ENCODE results near the gene EXOSC9. TPM values are rescaled to one million over a fixed set of nuclear protein-coding genes. Genes with fewer than 3 reads are reported as not detected.

EXOSC9 gene
- total RNA-seq, 1 donor from 2014 or later = 10.6 TPM

- H3K9me3 ChIP-seq = no peaks in the 10 kb centered on the region
- TF ChIP-seq CTCF (IDR thresholded peaks at IDR 0.05) (no peak), POLR2A (IDR thresholded peaks at IDR 0.05) (no peak), POLR2AphosphoS5 (IDR thresholded peaks at IDR 0.05; ENCODE audit: insufficient read depth in 1 of 2, low read depth in 1 of 2) (no peak)
- intact Hi-C loops (cut with DNase I) = no loop called here
These were observed 22.0 kb upstream of the EXOSC9 start for GRCh38 chr4:121778991-121779628.

GRCh38 chr4:121783210-121783609 lies 17.9 kb upstream of the EXOSC9 start:
- no peaks in the 10 kb centered on the region for H3K27me3 ChIP-seq
- DNase-seq (ENCODE audit: extremely low spot score in 2 of 2) = no peak
- no peaks in the 10 kb centered on the region for H3K36me3 ChIP-seq
- no peak overlapping the region for H3K27ac ChIP-seq
- TF ChIP-seq POLR2A (IDR thresholded peaks at IDR 0.05) = no peak
- TF ChIP-seq CTCF (IDR thresholded peaks at IDR 0.05) = no peak
- no peak for TF ChIP-seq POLR2AphosphoS5 (IDR thresholded peaks at IDR 0.05; ENCODE audit: insufficient read depth in 1 of 2, low read depth in 1 of 2)
- no peak overlapping the region for H3K4me3 ChIP-seq
- intact Hi-C loops (cut with DNase I) = no loop called here
- H3K4me1 ChIP-seq = no peaks in the 10 kb centered on the region
- H3K9me3 ChIP-seq = no peaks in the 10 kb centered on the region

More at GRCh38 chr4:121778991-121779628, 22.0 kb upstream of the EXOSC9 start:
- Histone ChIP-seq H3K4me1 (no peaks in the 10 kb centered on the region), H3K4me3 (no peak overlapping the region), H3K27ac (no peak overlapping the region), H3K27me3 (no peaks in the 10 kb centered on the region), H3K36me3 (no peaks in the 10 kb centered on the region)
- no peak for DNase-seq (ENCODE audit: extremely low spot score in 2 of 2)

- intact Hi-C loops (cut with DNase I) = no loop called here
- Histone ChIP-seq H3K27ac (no peak overlapping the region), H3K36me3 (no peaks in the 10 kb centered on the region), H3K4me1 (no peaks in the 10 kb centered on the region), H3K27me3 (no peaks in the 10 kb centered on the region), H3K9me3 (no peaks in the 10 kb centered on the region), H3K4me3 (no peak overlapping the region)
- no peak for TF ChIP-seq POLR2AphosphoS5 (IDR thresholded peaks at IDR 0.05; ENCODE audit: insufficient read depth in 1 of 2, low read depth in 1 of 2)
- no peak for TF ChIP-seq POLR2A (IDR thresholded peaks at IDR 0.05)
- TF ChIP-seq CTCF (IDR thresholded peaks at IDR 0.05) = no peak
- DNase-seq (ENCODE audit: extremely low spot score in 2 of 2) = no peak
These were observed 16.7 kb upstream of the EXOSC9 start for GRCh38 chr4:121784401-121784800.

- no peaks in the 10 kb centered on the region for H3K4me1 ChIP-seq
- intact Hi-C loops (cut with DNase I) = no loop called here
These were observed 16.1 kb upstream of the EXOSC9 start for GRCh38 chr4:121784975-121785374.

More at GRCh38 chr4:121784975-121785374, 16.1 kb upstream of the EXOSC9 start:
- Histone ChIP-seq H3K27me3 (no peaks in the 10 kb centered on the region), H3K27ac (no peak overlapping the region), H3K36me3 (no peaks in the 10 kb centered on the region), H3K4me3 (no peak overlapping the region), H3K9me3 (no peaks in the 10 kb centered on the region)
- DNase-seq (ENCODE audit: extremely low spot score in 2 of 2) = no peak
- no peak for TF ChIP-seq POLR2AphosphoS5 (IDR thresholded peaks at IDR 0.05; ENCODE audit: insufficient read depth in 1 of 2, low read depth in 1 of 2)
- no peak for TF ChIP-seq CTCF (IDR thresholded peaks at IDR 0.05)
- TF ChIP-seq POLR2A (IDR thresholded peaks at IDR 0.05) = no peak
